NCI-H748 (cell line): ENCODE results near the gene CYSLTR1.
A peak's percentile ranks its signal among the peaks of the same experiment; 100 is the strongest.
"Not testable (repeated sequence)": the region's sequence is repeated elsewhere in the genome, so short reads cannot be mapped to it uniquely, and the experiment has no call there.

Experiments used
- DNase-seq: peaks from one replicate; lab custom pipeline; 2025; ENCODE audit not compliant: unreplicated experiment; lab: John Stamatoyannopoulos, UW

The CYSLTR1 gene, protein sequence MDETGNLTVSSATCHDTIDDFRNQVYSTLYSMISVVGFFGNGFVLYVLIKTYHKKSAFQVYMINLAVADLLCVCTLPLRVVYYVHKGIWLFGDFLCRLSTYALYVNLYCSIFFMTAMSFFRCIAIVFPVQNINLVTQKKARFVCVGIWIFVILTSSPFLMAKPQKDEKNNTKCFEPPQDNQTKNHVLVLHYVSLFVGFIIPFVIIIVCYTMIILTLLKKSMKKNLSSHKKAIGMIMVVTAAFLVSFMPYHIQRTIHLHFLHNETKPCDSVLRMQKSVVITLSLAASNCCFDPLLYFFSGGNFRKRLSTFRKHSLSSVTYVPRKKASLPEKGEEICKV

DNA sequence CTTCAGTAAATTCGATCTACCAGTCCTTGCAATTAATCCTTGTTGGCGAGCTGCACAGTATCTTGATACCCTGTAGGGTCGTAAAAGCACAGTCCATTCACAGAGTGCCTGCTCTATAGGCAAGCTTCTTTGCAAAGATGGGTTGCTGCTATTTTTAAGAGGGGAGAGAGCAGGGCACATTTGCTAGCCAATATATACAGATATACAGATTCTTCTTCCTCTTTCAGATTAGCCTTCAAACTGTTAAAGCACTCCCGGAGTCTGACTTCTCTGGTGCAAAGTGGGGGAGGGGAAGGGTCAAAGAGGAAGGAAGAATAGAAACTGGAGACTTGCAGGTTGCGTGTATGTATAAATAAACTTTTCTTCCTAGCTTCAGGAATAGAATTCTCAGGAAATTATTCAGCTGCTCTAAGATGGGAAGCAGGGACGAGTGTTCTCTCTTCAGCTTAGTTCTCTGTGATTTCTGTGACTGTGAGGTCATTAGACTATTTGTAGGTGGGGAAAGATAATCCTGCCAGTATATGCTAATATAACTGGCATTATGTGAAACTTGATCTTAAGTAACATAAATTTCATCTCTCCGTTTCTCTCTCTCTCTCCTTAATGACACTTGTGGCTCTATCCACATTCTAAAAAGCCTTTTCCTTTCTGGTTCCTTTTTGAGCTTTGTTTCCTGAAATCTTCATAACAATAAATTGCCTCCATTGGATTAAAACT is at the start of gene CYSLTR1:
Gene CYSLTR1, minus strand, starts transcription at position 242 of the 717 bp plus-strand sequence. CDS start 53,865 bp downstream, outside the sequence.
- no peak for DNase-seq

DNA sequence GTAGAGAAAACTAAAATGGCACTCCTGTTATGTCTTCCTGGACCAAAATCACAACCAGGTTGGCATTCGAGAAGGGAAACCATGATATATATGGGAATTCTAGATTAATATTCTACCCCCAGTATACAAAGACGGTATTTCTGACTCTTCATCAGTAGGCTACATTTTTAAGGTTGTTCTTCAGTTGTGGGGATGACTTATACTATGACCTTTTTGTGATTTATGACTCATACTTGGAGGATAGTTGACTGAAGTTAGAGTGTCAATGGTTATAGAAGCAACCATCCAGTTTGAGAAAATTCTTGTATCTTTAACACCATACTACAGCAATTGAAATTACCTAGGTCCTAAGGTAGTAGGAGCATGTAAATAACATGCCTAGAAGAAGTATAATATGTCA is 49.8 kb upstream of the CYSLTR1 start:
- DNase-seq, result no peak

DNA sequence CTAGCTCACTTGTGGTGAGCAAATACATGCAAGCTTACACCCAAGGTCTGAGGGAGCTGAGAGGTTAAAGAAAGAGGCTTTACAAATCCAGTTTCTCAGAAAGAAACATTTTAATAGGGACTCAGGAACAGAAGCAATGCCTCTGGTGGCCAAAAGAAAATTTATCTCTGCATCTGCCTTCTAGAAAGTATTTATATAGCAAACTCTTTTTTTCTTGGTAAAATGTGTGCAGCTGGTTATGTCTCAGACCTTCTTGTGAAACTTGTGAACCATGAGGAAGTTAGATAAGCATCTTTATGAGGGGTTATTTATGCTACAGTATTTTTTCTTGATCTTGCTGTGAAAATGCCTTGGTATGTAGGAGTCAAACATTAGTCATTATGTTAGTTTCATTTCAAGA is 48.5 kb upstream of the CYSLTR1 start:
- DNase-seq, result no peak

DNA sequence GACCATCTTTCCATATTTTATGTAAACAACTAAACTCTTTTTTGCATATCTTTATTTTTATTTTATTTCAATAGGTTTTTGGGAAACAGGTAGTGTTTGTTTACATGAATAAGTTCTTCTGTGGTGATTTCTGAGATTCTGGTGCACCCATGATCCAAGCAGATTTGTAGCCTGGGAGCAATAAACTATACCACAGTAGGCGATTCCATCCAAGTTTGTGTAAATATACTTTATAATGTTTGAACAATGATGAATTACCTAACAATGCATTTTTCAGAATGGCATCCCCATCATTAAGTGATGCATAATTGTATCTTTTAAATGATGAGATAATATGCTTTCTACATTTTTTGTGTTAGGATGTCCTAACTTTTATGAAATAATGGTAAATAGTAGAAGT is 39.2 kb upstream of the CYSLTR1 start:
- no peak for DNase-seq

DNA sequence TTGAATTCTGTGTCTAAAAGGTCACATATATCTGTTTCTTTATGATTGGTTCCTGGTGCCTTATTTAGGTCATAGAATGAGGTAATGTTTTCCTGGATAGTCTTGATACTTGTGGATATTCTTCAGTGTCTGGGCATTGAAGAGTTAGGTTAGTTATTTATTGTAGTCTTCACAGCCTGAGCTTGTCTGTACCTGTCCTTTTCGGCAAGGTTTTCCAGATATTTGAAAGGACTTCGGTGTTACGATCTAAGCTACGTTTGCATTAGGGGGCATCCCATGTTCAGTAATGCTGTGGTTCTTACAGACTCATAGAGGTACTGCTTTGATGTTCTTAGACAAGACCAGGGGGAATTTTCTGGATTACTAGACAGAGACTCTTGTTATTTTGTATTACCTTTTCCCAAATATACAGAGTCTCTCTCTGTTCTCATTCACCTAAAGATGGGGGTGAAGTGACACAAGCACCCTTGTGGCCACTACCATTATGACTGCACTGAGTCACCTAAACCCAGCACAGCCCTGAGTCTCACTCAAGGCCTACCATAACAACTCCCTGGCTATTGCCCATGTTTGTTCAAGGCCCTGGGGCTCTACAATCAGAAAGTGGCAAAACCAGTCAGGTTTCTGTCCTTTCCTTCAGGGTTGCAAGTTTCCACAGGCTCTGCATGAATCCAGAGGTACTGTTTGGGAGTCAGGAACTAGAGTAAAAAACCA is 30.1 kb upstream of the CYSLTR1 start:
- no peak for DNase-seq

DNA sequence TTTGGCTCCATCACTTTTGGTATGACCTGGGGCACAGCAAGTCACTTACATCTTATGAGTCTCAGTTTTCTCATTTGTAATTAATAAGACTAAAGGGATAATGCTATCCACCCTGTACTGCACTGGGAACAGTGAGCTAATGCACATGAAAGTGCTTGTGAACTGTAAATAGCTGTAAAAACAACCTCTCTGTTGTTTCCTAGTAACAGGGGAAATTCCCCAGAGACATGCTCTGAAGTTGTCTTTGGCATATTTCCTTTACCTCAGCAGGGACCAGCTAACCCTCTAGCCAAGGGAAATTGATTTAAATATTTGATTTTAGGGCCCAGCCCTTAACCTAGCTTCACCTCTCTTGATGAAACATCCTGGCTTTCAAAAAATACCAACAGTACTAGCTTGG is 6.1 kb upstream of the CYSLTR1 start:
- peak; percentile 5 for DNase-seq

DNA sequence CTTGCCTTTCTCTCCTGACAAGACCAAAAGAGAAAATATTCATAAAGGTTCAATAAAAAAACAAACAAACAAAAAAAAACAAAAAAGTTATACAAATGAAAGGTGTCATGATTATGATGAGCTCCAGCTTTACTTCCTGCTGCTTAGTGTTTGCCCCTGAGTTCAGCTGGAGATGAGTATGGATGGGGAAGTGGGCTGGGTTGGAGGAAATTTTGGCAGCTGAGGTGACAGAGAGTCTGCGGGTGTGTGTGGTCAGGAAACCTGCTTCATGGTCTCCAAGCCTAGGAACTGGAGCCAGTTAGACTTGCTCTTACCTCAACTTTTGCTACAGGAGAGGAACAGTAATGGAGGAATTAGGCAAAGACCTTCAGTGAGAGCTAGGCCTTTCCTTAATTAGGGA is 4.3 kb upstream of the CYSLTR1 start:
- DNase-seq, result no peak

DNA sequence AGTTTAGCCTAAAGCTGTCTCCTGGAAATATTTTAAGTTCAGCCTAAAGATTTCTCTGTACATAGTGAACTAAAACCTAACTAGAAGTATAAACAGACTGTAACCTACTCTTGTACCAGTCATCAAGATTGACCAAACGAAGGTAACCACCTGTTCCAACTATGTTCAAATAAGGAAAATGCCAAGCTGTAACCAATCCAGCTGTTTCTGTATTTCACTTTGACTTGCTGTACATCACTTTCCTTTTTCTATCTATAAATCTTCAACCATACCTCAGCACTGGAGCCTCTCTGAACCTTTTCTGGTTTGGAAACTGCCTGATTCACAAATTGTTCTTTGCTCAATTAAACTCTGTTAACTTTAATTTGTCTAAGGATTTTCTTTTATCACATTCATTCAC is 3.1 kb upstream of the CYSLTR1 start:
- no peak for DNase-seq

DNA sequence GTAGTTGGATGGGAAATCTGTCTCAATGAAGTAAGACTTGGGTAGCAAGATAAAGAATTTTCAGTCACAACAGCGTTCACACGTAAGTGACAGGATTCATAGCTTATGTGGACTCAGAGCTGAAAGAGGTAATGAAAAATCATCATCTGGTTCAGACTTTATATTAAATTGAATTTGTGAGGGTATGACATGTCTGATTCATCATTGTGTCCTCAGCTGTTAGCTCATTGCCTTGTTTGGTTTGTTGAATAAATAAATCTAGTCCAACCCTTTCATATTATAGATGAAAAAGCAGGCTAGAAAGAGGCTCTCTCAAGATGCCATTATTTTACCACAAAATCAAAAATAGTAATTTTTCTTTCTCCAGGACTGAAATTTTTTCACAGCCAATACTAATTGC is 2.7 kb upstream of the CYSLTR1 start:
- no peak for DNase-seq

DNA sequence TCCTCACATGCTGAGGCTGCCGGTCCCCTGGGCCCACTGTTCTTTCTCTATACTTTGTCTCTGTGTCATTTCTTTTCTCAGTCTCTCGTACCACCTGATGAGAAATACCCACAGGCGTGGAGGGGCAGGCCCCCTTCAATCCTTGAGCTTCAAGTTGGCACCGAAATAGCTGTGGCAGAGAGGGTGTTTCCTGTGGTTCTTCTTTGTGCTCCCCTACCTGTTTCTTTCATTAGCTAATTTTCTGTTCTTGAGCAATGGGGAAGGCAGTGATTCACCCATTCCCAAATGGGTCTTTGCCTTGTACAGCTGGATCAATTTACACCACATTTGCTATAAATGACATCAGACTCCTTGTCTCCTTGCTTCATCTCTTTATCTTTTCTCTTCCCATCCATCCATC is 2.1 kb upstream of the CYSLTR1 start:
- no peak for DNase-seq

DNA sequence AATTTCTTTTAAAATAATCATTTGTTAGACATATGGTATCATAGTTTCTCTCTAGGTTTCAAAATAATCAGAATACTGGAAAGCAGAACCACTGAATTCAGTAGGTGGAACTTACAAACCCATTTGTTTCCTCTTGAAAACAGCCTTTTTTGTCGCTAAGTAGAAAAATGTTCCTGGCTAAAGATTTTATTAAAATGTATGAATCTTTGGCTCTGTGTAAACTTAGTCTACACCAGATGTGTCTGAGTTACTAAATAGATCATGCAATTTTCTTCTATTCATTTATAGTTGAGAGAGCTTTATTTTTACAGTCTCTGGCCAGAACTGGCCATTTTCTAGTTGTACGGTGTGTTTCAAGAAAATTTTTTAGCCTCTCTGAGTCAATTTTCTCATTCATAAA is 1.0 kb downstream of the CYSLTR1 start:
- DNase-seq, result no peak

DNA sequence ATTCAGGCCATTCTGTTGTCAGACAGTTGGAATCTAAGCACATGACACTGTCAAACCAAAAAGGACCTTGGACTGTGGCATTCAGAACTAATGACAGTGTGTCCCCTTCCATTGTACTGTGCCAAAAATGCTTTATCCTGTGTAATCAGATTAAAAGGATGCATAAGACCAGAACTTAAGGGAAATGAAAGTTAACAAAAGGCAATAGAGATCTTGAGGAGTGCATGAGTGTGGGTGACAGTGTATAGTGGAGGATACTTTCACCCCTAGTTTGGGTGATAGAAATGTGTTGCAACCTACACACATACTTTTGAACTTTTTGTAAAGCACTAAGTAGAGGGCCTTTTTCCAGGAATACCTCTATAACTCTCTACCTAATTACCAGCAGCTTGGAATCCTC is 4.5 kb downstream of the CYSLTR1 start:
- DNase-seq, result no peak

DNA sequence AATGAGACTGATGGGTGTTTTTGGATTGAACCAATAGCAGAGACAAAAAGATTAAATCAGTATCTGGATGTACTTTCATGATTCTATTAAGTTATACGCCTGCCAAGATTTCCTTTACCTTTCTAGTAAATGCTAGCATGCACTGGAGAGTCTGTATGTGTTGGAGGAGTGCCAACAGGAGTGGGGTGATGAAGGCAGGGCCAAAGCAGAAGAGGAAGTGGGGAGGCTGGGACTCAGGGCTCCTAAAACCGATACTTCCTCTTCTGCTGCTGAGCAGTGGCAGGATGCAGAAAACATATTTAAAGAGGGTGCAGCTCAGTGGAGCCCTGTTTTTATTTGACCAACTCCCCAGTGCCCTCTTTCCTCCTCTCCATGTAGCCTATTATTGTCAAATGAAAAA is 5.6 kb downstream of the CYSLTR1 start:
- no peak for DNase-seq

DNA sequence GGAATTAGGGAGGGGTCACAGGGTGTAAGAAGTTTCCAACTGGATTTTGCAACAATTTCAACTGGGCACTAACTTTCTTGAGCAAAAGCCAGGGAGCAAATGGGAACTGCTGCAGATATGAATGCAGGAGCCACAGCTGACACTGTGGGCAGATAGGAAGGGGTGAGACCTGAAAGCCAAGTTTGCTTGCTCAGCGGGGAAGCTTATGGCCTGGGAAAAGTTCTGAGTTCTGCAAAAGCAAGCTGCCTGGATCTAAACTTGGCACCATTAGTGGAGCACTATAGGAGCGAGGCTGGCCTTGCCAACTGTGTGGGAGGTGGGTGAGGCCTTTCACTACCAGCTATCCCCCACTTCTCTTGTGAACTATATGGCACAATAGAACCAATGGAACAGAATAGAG is 11.1 kb downstream of the CYSLTR1 start:
- no peak for DNase-seq

DNA sequence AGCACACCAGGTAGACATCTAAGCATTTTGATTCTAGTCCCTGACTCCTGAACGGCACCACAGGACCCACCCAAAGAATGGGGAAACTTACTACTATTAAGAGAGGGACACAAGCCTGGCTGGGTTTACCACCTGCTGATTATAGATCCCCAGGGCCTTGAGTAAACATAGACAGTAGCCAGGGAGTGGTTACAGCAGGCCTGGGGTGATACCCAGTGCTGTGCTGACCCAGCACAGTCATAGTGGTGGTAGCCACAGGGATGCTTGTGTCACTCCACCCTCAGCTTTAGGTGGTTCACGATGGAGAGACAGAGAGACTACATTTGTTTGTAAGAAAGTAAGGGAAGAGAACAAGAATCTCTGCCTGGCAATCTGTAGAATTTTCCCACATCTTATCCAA is 11.7 kb downstream of the CYSLTR1 start:
- no peak for DNase-seq

DNA sequence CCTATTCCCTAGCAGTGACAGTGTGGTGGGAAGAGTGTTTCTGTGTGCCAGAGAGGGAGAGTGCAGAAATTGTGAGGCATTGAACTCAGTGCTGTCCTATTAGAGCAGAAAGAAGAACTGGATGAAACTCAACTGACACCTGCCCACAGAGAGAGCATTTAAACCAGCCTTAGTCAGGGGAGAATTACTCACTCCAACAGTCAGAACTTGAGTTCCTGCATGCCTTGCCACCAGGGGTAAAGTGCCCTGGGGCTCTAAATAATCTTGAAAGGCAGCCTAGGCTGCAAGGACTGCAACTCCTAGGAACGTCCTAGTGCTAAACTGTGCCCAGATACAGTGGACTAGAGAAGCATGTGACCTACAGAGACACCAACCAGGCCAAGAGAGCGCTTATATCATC is 12.8 kb downstream of the CYSLTR1 start:
- DNase-seq, result no peak

DNA sequence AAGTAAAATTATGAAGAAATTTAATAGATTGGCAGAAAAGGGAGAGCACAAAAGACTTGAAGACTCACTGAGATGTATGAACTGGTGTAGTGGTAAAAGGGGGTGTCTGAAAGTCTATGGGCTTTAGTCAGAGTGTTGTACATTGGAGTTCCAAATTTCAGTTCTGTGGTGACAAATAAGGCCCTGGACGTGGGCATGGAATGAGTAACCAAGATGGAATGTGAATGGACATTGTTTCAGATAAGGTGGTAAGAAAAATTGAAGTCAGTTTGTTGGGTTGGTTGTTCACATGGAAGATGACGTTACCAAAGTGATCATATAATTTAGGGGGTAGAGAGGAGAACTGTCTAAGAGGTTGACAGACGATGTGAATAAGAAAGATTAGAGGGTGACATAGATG is 13.9 kb downstream of the CYSLTR1 start:
- DNase-seq, result no peak

DNA sequence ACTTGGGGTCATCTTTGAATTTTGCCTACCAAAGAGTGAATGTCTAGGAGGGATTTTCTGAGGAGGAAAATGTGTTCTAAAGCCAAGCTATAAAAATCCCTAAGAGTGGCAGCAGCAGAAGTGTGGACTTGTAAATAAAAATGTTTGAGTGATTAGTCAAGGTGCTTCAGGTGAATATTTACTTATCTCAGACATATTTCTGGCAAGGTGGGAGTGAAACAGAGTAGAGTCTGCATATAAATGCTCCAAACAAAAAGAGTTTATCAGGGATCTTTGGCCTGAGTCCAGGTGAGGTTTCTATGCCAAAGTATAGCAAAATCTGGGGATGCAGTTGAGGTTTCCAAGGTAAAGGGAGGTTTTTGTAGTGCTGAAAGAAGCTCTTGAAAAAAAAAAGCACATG is 19.7 kb downstream of the CYSLTR1 start:
- DNase-seq, result no peak

DNA sequence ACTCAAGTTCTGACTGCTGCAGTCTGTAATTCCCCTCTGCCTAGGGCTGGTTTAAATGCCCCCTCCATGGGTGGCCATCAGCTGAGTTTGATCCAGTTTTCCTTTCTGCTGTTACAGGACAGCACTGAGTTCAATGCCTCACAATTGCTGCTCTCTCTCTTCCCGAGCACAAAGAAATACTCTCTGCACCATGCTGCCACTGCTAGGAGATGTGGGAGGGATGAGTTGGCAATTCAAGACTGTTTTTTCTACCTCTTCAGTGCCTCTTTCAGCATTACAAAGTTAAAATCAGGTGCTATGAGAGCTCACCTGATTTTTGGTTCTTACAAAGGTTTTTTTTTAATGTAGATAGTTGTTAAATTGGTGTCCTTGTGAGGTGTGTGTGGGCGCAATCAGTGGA is 24.3 kb downstream of the CYSLTR1 start:
- no peak for DNase-seq

DNA sequence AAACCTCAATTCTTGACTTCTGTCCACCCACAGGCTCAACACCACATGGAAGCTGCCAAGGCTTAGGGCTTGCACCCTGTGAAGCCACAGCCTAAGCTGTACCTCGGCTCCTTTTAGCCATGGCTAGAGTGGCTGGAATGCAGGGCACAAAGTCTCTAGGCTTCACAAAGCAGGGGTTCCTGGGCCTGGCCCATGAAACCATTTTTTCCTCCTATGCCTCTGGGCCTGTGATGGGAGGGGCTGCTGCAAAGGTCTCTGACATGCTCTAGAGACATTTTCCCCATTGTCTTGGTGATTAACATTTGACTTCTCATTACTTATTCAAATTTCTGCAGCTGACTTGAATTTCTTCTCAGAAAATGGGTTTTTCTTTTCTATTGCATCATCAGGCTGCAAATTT is 26.5 kb downstream of the CYSLTR1 start:
- DNase-seq, result not testable (repeated sequence)

DNA sequence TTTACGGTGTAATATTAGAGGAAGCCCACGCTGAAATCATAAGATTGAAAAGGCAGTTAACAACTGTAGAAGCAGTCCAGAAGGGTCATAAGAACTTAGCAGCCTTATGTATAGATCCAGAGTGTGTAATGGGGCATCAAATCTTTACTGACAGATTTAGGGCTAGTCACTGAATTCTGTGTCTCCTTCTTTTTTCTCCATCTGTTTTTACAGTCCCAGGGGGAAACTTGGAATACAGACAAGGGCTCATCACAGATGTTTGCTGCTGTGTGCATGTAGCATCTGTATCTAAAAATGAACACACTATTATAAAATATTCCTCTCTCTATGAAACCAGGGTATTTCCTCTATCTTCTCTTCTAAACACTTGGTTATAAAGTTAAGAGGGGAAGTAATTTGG is 43.9 kb downstream of the CYSLTR1 start:
- no peak for DNase-seq

DNA sequence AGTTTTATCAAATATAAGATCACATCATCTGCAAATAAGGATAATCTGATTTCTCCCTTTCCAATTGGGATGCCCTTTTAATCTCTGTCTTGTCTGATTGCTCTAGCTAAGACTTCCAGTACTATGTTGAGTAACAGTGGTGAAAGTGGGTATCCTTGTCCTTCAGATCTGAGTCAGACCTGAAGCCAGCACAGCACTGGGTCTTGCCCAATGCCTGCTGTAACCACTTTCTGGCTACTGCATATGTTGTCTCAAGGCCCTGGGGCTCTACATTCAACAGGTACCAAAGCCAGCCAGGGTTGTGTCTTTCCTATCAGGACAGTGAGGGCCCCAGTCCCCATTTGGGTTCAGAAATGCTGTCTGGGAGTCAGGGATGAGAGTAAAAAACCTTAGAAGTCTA is 90.3 kb downstream of the CYSLTR1 start:
- no peak for DNase-seq
